ENCODE measurements around the gene DNM1. TPM values are rescaled to one million over a fixed set of nuclear protein-coding genes. Genes with fewer than 3 reads are reported as not detected.

DNM1 gene
- total and polyA plus RNA-seq, 2 donors (not counting 3 experiments of a cell fraction or from before 2014, with no cell fraction given): 0.59 to 2.9 TPM

DNA sequence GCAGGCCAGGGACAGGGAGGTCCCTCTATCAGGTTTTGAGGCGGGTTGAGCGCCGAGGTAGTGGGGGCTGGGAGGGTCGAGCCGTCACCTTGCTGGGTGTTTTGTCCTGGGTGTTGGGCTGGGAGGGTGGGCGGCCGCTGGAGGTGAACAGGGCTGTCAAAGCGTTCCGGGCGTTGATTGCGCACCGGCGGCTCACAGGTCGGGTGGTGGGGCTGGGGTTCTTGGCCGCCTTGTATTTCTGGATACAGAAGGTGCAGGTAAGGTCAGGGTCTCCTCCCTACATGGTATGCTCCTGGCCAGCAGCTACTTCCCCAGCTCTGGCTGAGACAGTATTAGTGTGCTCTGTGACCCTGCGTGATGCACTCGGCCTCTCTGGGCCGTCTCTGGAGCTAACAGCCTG lies 37.0 kb upstream of the DNM1 start:
- Histone ChIP-seq H4K20me1 (replicated peaks; ENCODE audit: control insufficient read depth, extremely low read depth, insufficient read depth, low read length) (no peaks in the 10 kb centered on the region), H3K9me1 (replicated peaks; ENCODE audit: control insufficient read depth, extremely low read depth, insufficient read depth, low read length) (no peaks in the 10 kb centered on the region), H3K4me3 (replicated peaks in 1 of 3; ENCODE audit: insufficient read depth in 1 of 3, low read depth in 1 of 3, low read length in 3 of 3) (no peak overlapping the region), H3K9ac (replicated peaks; ENCODE audit: extremely low read depth, insufficient read depth, low read length) (no peak overlapping the region), H3K79me2 (ENCODE audit: control insufficient read depth, insufficient read depth, low read length) (no peaks in the 10 kb centered on the region), H3K9me3 (replicated peaks; ENCODE audit: control insufficient read depth, insufficient read depth, low read length) (no peaks in the 10 kb centered on the region), H3K4me2 (ENCODE audit: insufficient read depth, low read length) (no peak overlapping the region), H3K4me1 (ENCODE audit: control insufficient read depth, extremely low read depth, insufficient read depth, low read length) (peaks cover 3% of the 10 kb centered on the region), H3K27ac (ENCODE audit: insufficient read depth, low read depth, low read length) (no peak overlapping the region), H3K27me3 (ENCODE audit: control insufficient read depth in 2 of 2, insufficient read depth in 2 of 2, low read length in 2 of 2) (no peaks in the 10 kb centered on the region), H3K36me3 (ENCODE audit: control insufficient read depth in 2 of 2, extremely low read depth in 1 of 2, insufficient read depth in 2 of 2, low read length in 2 of 2) (peaks cover 8 to 65% of the 10 kb centered on the region in 2 experiments), H2AFZ (ENCODE audit: low read depth, low read length) (no peak overlapping the region)
- ChIA-PET POLR2A (no interaction called here), CTCF (no interaction called here)
- DNase-seq (ENCODE audit: low read depth, low spot score) (no peak), FAIRE-seq (no peak)
- TSS peak; percentile 74 for BruUV-seq (replicated peaks)
- intact Hi-C loops (cut with micrococcal nuclease): no loop called here
- dilution Hi-C loops (cut with MboI; ENCODE audit: extremely low pct_ligation_motif_present, low sequenced_read_pairs): no loop called here
- TF ChIP-seq EZH2 (IDR thresholded peaks at IDR 0.05; ENCODE audit: borderline replicate concordance, low read depth, low read length, severe bottlenecking): no peak
- no peak for TF ChIP-seq JUN (IDR thresholded peaks at IDR 0.05; ENCODE audit: borderline replicate concordance, insufficient read depth, insufficient read length, low read depth)
- no peak for TF ChIP-seq MYC (IDR thresholded peaks at IDR 0.05; ENCODE audit: low read depth, low read length)
- TF ChIP-seq, protein P1, sequence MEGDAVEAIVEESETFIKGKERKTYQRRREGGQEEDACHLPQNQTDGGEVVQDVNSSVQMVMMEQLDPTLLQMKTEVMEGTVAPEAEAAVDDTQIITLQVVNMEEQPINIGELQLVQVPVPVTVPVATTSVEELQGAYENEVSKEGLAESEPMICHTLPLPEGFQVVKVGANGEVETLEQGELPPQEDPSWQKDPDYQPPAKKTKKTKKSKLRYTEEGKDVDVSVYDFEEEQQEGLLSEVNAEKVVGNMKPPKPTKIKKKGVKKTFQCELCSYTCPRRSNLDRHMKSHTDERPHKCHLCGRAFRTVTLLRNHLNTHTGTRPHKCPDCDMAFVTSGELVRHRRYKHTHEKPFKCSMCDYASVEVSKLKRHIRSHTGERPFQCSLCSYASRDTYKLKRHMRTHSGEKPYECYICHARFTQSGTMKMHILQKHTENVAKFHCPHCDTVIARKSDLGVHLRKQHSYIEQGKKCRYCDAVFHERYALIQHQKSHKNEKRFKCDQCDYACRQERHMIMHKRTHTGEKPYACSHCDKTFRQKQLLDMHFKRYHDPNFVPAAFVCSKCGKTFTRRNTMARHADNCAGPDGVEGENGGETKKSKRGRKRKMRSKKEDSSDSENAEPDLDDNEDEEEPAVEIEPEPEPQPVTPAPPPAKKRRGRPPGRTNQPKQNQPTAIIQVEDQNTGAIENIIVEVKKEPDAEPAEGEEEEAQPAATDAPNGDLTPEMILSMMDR (IDR thresholded peaks at IDR 0.05; ENCODE audit: extremely low read depth in 1 of 2, insufficient read depth in 1 of 2, low read depth in 1 of 2, low read length in 2 of 2): no peak
- no peak for TF ChIP-seq POLR2AphosphoS5 (IDR thresholded peaks at IDR 0.05; ENCODE audit: insufficient read depth, low read depth, low read length)
- TF ChIP-seq, protein P2, sequence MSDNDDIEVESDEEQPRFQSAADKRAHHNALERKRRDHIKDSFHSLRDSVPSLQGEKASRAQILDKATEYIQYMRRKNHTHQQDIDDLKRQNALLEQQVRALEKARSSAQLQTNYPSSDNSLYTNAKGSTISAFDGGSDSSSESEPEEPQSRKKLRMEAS (IDR thresholded peaks at IDR 0.05; ENCODE audit: insufficient read depth, insufficient read length): no peak
- no peak for TF ChIP-seq GATA2 (IDR thresholded peaks at IDR 0.05; ENCODE audit: insufficient read depth, insufficient read length, low read depth, low read length)
- no peak for TF ChIP-seq FOS (IDR thresholded peaks at IDR 0.05; ENCODE audit: borderline replicate concordance, insufficient read depth, low read length)
